Right ventricle myocardium inferior (tissue), 1 donor: ENCODE measurements around the gene CNOT8. TPM values are rescaled to one million over a fixed set of nuclear protein-coding genes. Genes with fewer than 3 reads are reported as not detected.
"Not testable (repeated sequence)": the region's sequence is repeated elsewhere in the genome, so short reads cannot be mapped to it uniquely, and the experiment has no call there.

ENCODE experiments used
- ATAC-seq: fragments of 200-7000 bp; cut with Tn5 transposase; one replicate; pipeline ENCODE4 v1.9.1; 2020; ENCODE audit warnings: mild to moderate bottlenecking, moderate library complexity
- DNase-seq: peaks from one replicate; pipeline ENCODE4 v3.0.0; 2021; ENCODE audit errors: missing footprints
- intact Hi-C: fragments of 100-400 bp; cut with DNase I; formaldehyde crosslinking; loops from one replicate; pipeline ENCODE4 v1.11.0; 2022
- total RNA-seq: library from RNA; stranded (reverse); fragmentation: NEBNext Ultra II Directional; extraction: Animal tissue kit (Norgen Biotek cat#: 25700); gene quantifications from one replicate; pipeline ENCODE4 v1.2.1, GENCODE V29; 2021
- donor health status: DM: no; HTN: yes; CAD: no; lungs with severe emphysema.

CNOT8 gene
- total RNA-seq, 1 donor from 2014 or later: 26.3 TPM

- intact Hi-C loops: no loop called here
Measured at GRCh38 chr5:154830596-154830995, 27.8 kb upstream of the CNOT8 start.

GRCh38 chr5:154831451-154831850, 27.0 kb upstream of the CNOT8 start:
- intact Hi-C loops: no loop called here
- no peak for ATAC-seq
- DNase-seq: no peak

More at GRCh38 chr5:154830596-154830995, 27.8 kb upstream of the CNOT8 start:
- no peak for ATAC-seq
- DNase-seq: no peak

GRCh38 chr5:154832804-154833203, 25.6 kb upstream of the CNOT8 start:
- DNase-seq, ATAC-seq, intact Hi-C loops: not testable (repeated sequence)

- DNase-seq (no peak), ATAC-seq (no peak)
- intact Hi-C loops: no loop called here
Measured at GRCh38 chr5:154834053-154834452, 24.4 kb upstream of the CNOT8 start.

GRCh38 chr5:154835701-154836052, 22.8 kb upstream of the CNOT8 start:
- ATAC-seq, DNase-seq, intact Hi-C loops: not testable (repeated sequence)

GRCh38 chr5:154836225-154836624, 22.2 kb upstream of the CNOT8 start:
- DNase-seq (no peak), ATAC-seq (no peak)
- intact Hi-C loops: no loop called here

- ATAC-seq (no peak), DNase-seq (no peak)
- intact Hi-C loops: no loop called here
Measured at GRCh38 chr5:154837009-154837901, 21.2 kb upstream of the CNOT8 start.

- DNase-seq (no peak), ATAC-seq (peak; percentile 36)
- intact Hi-C loops: no loop called here
Measured at GRCh38 chr5:154840435-154841272, 17.8 kb upstream of the CNOT8 start.

GRCh38 chr5:154841273-154841661, 17.2 kb upstream of the CNOT8 start:
- ATAC-seq (no peak), DNase-seq (no peak)

GRCh38 chr5:154842689-154843530, 15.5 kb upstream of the CNOT8 start:
- ATAC-seq (no peak), DNase-seq (no peak)
- intact Hi-C loops: no loop called here

More at GRCh38 chr5:154841273-154841661, 17.2 kb upstream of the CNOT8 start:
- intact Hi-C loops: no loop called here

GRCh38 chr5:154844809-154845208, 13.6 kb upstream of the CNOT8 start:
- ATAC-seq (no peak), DNase-seq (no peak)
- intact Hi-C loops: no loop called here

GRCh38 chr5:154849264-154849785, 9.1 kb upstream of the CNOT8 start:
- intact Hi-C loops: no loop called here
- DNase-seq (no peak), ATAC-seq (no peak)

GRCh38 chr5:154849791-154850201, 8.6 kb upstream of the CNOT8 start:
- ATAC-seq (no peak), DNase-seq (no peak)
- intact Hi-C loops: loop anchor here (10.0 kb wide), 1 partner anchor 375 kb away; the partner anchor contains the start of gene HAND1

- ATAC-seq (peak; percentile 99), DNase-seq (peak; percentile 82)
- intact Hi-C loops: loop anchor here (10.0 kb wide), 1 partner anchor 376 kb away; the partner anchor contains the start of gene HAND1
Measured at GRCh38 chr5:154850255-154851062, 8.0 kb upstream of the CNOT8 start, which contains the start of gene FAXDC2. TSS of gene FAXDC2 (minus strand) at chr5:154850603. CDS start at chr5:154838178, 12,425 bp downstream.

- no peak for ATAC-seq
- intact Hi-C loops: loop anchor here (10.0 kb wide), 1 partner anchor 377 kb away; the partner anchor contains the start of gene HAND1
- no peak for DNase-seq
Measured at GRCh38 chr5:154851351-154851750, 7.1 kb upstream of the CNOT8 start.

GRCh38 chr5:154857530-154858296, 714 bp upstream of the CNOT8 start:
- DNase-seq (peak; percentile 99), ATAC-seq (peak; percentile 84)
- intact Hi-C loops: loop anchor here (2.0 to 10.0 kb wide), 5 partner anchors 40 to 383 kb away; partner anchors contain the start of genes GEMIN5, HAND1 and LARP1
